Measurements from ENCODE around the gene PGC.

GRCh38 chr6:41714556-41715273 is 32.5 kb downstream of the PGC start:
- TF ChIP-seq CTCF (IDR thresholded peaks at IDR 0.05) (no peak), POLR2A (IDR thresholded peaks at IDR 0.05) (no peak)

Measured in ovary (tissue), 3 donors.